ENCODE data around the gene UNC13A.
A peak's percentile ranks its signal among the peaks of the same experiment; 100 is the strongest.

Gene UNC13A

DNA sequence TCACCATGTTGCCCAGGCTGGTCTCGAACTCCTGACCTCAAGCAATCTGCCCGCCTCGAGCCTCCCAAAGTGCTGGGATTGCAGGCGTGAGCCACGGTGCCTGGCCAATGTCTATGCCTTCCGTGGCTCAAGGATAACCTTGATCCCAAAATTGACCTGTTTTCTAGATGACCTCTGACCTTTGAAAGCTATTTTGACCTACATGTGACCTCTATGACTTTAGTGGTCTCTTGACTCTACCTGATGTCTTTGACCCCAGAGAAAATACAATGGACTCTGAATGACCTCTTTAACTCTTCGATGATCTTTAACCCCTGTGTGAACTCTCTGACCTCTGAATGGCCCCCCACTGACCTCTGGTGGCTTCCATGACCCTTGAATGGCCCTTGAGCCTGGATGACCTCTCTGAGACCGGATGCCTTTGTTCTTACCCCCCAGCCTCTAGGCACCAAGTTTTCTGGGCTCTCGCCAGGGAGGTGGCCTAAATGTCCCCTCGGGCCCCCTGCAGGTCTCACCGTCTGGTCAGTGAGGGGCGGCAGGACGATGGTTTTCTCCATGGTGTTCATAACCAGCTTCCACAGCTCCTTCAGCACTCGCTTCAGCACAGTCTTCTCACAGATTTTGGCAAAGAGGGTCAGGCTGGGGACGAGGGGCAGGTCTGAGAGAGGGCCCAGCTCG lies 63.7 kb downstream of the UNC13A start:
- no peak for ATAC-seq

DNA sequence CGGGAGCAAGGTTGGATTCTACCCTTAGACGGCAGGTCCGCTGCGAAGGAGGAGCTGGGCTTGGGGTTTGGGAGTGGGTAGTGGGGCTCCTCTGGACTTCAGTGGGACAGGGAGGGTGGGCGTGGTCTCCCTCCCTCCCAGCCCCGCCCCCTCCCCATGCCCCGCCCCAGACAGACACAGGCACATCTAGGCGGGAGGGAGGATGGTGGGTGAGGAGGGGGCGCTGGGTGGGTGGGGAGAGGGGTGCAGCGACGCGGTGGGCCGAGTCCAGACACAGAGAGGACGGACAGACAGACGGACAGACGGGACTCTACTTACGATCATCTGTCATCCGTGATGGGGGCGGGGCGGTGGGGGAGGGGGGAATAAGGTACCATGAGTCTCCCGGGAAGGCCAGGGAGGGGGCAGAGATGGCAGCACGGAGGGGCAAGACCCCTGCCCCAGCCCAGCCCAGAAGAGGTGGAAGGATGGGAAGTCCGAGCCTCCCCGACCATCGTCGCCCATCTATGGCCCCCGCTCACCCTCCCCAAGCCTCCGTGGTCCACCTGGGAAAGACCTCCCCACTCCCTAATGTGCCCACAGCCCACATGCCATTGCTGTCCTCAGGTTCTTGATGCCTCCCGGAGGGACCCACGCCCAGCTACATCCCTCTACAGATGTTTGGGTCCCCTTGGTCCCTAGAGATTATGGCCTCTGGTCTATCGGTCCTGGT lies 64.8 kb downstream of the UNC13A start:
- no peak for ATAC-seq

DNA sequence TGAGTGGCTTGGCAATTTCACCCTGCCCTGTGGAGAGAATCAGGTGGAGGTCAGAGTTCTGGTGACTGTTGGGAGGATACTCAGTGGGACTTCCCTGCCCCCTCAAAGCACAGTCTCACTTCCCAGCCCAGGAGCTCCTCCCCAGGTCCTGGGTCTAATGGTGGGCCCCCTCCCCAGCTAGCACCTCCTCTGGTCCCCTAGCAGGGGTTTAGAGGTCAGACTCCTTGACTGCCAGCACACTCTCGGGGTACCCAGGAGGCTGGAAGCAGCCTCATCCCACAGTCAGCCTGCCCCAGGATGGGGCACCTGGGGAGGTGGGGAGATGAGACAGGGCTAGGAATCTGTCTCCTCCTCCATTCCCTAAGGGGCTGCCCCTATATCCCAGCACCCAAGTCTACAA lies 67.5 kb downstream of the UNC13A start:
- no peak for ATAC-seq

DNA sequence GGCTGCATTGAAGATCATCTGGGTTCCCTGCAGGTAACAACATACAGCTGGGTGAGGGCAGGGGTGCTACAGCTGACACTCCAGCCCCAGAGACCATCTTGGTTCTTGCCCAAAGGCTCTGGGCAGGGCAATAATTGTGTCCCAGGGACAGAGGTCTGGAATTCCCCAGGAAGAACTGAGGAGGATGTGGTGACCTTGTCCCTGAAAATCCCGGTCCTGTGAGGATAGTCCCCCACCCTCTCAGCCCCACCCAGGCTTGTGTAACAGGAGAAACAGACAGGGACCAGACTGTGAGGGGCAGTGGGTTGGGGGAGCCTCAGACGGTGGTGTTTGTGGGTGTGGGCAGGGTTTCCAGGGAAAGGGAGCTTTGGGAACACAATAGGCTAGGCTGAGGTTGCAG lies 69.2 kb downstream of the UNC13A start:
- no peak for ATAC-seq

DNA sequence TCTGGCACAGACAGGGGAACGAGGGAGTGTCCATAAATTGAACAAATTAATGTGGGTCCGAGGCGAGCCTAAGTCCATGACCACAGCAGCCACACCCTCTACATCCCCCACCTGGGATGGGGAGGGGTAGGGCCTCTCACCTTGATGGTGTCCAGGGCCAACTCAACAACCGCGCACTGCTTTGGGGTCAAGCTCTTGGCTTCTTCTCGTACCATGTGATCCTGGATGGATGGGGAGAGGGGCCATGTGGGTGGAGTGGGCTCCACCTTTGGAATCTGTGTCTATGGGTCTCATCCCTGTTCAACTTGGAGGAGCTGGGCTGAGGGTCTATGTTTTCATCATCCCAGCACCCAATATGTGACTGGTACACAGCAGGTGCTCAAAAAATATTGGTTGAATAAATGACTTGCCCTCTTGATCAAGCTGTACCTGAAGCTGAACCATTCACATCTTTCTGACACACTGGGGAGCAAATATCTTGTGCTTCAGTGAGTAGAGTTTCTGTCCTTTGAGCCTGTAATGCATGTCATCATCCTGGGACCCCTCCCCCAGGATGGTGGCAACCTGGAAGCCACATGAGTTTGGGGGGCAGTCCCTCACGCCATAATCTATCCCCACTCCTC lies 69.8 kb downstream of the UNC13A start:
- no peak for ATAC-seq

DNA sequence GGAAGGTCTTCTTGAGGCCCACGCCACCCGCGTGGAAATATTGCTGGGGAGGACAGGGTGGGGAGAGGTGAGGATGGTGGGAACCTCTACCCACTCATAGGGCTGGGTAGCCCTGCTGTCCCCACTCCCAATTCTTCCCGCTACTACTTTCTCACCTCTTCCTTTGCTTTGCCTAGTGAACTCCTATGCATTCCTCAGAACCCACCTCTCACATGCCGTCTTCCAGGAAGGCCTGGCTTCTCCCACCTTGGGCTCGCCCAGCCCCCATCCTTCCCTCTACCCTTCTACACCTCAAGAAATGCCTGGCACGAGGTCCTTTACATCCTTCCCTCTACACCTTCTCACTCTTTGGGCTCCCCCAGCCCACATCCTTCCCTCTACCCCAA lies 70.4 kb downstream of the UNC13A start:
- ATAC-seq: no peak

DNA sequence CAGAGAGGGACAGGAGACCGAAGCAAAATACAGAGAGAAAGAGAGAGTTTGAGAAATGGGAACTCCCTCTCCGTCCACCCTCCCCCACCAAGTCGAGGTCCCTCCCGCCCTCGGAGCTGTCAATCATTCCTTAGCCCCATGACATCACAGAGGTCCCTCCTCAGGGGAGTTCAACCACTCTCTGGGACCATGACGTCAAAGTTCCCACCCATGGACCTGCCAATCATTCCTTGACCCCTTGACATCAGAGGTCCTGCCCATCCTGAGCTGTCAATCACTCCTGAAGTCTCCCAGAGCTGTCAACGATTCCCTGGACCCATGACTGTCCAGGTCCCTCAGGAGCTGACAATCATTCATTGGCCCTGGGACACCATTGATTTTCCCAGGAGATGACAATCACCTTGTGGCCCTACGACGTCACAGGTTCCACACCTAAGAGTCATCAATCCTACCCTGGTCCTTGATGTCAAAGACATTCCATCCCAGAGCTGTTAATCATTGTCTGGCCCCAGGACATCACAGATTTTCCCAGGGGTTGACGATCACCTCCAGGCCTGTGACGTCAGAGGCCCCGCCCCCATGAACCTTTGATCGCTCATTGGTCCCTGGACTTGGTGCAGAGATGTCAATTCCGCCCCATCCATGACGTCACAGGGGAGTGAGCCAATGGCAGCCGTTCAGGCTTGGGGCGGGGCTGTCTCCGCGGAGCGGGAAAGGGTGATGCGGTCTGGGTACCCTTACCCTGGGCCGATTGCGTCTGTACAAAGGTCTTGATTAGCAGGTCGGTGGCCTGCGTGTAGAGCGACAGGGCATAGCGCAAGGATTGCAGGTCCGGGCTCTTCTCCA lies 71.0 kb downstream of the UNC13A start:
- no peak for ATAC-seq

DNA sequence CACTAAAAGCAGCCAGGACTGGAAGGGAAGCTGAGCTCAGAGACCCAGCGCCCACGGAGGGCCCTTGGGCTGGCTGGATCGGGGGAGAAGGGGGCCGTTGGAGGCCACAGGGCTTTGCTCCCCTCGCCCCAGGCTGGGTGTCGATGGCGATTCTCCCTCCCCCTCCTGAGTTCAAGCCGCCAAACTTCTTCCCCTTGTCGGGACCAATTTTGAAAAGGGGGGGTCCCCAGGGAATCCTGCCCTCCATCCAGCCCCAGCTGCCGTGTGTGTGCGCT lies 71.5 kb downstream of the UNC13A start:
- no peak for ATAC-seq

DNA sequence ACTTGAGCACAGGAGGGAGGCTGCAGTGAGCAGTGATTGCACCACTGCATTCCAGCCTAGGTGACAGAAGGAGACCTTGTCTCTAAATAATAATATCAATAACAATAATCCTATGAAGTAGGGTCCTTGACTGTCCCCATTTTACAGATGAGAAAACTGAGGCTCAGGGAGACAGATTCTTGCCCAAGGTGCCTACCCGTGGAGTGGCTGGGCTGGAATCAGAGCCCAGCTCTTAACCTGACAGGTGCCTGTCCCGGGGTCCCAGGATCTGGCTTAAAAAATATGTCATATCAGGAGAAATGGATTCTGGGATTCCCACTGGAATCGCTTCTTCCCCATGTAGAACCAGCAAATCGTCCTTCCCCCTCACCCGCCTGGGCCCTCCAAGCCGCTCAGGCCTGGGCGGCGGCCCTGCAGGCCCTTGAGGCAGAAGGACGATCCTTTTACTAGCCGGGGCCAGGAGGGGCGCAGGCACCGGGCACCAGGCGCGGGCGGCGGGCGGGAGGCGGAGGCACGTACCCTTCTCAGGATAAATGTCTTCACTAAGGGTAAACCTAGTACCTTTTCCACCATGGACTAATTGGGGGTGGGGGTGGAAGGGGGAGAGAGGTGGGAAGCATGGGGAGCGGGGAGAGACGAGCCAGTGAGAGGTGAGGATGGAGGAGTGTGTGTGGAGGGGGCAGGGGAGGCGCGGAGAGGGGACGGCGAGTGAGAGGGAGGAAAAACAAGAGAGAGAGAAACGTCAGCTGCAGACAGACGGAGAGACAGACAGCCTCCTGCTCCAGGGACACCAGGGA lies 72.1 kb downstream of the UNC13A start:
- no peak for ATAC-seq

DNA sequence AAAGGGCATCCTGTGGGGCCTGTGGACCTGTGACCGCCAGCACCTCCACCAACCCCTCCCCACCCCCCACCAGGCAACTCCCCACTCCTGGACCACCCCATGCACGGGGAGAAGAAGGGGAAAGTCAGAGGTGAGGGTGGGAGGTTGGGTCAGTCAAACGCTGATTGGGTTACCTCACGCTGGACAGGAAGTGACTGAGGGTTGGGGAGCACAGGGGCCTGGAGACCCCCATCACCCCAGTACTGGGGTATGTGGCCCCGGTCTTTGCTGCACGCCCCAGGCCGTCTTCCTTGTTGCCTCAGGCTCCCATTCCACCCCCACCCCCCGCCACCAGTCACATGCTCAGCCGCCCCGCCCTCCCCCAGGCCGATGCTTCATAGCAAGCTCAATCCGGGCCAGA lies 73.7 kb downstream of the UNC13A start:
- no peak for ATAC-seq

DNA sequence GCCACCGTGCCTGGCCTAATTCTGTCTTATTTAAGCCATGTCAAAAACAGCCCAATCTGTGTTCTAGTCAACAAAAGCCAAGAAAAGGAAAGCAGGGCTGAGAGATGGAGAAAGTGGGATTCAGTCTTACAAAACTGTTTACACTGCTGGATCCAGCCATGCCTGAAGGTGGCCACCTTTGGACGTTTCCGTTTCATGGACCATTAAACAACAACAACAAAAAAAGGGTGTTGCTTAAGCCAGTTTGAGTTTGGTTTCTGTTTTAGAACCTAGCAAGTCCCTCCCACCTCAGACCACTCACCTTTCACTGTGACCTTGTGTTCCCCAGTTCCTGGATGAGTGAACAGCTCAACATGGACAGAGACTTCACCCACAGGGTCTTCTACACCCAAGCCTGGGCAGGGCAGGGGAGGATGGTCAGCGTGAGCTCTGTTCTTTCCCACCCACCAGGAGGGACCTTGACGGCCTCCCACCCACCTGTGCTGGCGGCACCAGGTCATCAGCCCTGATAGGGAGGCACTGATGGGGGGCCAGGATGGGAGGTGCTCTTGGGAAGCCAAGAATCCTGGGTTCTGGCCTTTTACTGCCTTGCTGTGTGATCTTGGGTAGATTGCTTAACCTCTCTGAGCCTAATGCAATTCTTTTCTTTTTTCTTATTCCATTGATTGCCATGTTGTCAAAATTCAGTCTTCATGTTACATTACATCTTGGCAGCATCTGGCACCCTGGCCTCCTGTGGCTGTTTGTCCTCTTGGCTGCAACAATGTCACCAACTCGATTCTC lies 76.5 kb downstream of the UNC13A start:
- ATAC-seq: no peak

DNA sequence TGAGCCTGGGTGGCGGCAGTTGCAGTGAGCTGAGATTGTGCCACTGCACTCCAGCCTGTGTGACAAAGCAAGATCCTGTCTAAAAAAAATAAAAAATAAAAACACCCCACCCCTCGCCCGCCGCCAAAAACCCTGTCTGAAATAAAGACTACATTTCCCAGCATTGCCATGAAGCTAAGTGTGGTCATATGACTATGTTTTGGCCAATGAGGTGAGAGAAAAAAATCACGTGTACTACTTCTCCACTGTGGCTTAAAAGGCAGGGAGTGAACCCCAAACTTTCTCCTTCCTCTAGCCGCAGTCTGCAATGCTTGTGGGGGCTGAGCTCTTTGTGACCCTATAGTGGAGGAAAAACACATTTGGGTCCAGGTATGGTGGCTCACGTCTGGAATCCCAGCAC lies 77.8 kb downstream of the UNC13A start:
- ATAC-seq: no peak

DNA sequence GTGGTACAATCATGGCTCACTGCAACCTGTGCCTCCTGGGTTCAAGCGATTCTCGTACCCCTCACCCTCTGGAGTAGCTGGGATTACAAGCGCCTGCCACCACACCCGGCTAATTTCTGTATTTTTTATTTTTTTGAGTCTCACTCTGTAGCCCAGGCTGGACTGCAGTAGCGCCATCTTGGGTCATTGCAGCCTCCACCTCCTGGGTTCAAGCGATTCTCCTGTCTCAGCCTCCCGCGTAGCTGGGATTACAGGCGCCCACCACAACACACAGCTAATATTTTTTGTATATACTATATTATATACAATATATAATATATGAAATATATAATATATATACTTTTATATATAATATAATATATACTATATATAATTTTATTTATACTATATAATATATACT lies 80.2 kb downstream of the UNC13A start:
- ATAC-seq: no peak

DNA sequence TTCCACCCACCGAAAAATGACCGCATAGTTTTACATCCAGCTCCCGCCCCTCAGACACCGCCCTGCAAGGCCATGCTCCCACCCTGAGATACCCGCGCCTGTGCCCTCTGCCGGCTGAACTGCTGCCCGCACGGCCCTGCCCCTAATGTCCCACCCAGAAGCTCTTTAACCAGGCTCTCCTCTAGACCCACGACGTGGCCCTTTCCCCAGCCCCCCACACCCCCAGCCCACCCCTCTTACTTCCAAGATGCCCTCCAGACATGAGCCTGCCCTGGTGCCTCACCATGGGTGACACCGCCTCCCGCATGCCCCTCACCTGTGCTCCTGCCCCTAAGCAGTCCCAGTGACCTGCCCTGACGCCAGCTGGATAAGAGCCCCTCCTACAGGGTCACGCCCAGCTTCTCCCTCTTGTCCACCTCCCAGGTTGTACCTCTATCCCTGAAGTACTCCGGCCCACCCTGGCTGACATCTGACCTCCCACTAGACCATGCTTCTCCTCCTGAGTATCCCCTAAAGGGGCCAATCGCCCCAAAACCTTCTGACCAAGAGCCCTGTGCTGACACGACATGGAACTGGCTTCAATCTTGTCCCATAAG lies 81.5 kb downstream of the UNC13A start:
- peak; percentile 32 to 39 for ATAC-seq

DNA sequence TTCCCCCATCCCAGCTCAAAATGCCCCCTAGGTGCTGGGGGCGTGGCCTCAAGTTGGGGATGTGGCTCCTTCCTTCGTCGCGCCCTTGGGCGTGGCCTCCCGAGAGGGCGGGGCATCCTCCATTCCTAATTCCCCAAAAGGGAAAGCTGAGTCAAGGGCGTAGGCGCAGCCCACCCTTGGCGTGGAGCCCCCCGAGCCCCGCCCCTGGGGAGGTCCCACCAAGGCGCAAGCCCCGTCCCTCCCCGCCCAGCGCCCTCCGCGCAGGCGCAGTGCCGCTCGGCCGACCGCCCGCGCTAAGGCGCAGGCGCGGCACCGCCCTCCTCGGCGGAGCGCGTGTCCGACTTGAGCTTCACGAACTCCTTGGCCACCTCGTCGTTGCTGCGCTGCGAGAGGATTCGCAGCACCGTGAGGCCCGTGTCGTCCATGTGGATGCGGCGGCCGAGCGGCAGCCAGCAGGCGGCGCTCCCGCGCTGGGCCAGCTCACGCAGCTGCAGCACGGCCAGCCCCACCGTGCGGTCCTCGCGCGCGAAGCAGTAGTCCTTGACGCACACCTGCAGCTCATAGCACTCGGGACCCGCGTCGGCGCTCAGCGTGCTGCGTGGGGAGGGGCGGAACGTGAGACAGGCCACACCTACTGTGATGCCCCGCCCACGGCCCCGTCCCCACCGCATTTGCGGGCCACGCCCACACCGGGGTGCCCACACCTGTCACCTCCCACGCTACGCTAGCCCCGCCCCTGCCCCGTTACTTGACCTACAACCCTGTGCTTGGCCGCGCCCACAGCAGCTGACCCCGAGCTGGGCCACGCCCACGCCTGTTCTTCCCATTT lies 82.2 kb downstream of the UNC13A start:
- peak; percentile 90 to 92 for ATAC-seq

DNA sequence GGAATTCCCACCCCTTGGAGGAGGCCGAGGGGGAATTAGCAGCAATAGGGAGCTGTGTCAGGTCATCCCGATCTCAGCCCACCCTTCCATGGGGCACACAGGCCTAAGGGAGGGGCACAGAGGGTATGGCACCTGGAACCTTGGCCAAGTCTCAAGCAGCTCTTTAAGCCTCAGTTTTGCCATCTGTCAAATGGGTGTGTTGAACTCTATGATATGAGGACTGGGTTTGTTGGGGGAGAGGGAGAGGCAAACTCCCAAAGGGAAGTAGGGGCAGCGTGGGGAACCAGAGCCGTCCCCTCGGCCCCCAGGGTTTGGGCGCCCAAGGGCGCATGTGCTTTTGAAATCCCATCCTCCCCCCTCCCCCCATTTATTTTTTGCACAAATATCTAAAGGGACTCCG lies 83.0 kb downstream of the UNC13A start:
- no peak for ATAC-seq

DNA sequence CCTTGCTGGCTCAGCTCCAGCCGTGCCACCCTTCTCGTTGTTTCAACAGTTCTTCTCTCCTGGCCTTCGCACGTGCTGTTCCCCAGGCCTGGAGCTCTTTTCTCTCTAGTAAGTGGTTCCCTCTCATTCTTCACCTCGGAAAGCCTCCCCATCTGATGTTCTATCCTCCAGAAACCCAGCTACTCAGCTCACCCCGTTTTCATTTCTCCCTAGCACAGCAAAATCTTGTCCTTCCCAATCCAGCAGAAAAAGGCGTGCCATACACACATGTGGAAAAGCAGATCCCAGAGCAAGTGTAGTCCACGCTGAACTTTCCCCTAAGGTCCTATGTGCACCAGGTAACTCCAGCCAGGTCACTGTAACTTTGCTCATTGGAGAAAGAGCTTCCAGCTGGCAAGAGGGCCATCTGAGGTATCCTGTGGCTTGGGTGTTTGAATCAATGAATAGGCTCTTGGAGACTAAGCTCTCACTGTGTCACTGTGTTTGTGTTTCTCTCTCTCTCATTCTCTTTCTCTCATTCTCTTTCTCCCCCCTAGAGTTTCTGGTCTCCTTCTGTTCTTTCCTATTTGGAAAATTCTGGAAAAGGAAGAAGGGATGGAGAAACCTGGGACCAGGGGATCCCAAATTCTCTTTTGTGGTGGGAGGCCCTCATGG lies 83.7 kb downstream of the UNC13A start:
- ATAC-seq: no peak

DNA sequence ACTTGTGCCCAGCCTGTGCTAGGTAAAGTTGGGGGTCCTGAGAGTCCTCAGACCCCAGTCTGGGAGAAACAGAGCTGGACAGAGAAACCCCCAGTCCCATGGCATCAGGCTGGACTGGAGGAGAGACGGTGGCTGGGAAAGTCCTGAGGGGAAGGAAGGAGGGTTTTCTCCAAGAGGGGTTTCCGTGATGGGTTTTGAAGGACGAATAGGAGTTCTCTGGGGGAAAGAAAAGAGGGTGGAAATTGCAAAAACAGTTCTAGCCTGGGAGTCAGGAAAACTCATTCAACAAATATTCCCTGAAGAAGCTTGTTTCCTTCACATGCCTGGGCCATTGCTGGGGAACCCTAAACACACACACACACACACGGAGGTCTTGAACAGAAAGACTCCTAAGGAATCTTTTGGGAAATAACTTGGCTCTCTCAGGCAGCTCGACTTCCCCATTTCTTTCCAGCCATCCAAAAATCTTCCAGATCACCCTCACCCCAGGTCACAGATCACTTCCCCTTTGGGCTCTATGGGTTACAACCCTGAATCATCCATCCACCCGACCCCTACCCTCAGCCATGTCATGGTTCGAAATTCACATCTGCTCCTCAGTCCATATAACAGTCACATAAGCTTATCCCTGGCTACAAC lies 85.2 kb downstream of the UNC13A start:
- no peak for ATAC-seq

DNA sequence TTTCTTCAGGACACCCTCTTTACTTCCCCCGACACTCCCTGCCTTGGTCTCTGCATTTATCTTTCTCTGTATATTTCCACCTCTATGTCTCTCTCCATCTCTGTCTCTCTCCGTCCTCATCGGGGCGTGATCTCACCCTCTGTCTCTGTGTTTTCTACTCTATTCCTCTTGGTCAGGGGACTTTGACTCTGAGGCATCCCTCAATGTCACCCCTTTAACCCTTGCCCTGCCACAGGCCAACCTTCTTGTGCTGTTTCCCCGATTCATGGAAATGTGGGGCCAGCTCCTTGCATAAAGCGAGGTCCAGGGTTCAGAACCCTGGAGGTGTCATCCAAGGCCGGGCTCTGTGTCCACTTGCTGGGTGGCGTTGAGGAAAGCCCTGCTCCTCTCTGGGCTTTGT lies 85.9 kb downstream of the UNC13A start:
- no peak for ATAC-seq

DNA sequence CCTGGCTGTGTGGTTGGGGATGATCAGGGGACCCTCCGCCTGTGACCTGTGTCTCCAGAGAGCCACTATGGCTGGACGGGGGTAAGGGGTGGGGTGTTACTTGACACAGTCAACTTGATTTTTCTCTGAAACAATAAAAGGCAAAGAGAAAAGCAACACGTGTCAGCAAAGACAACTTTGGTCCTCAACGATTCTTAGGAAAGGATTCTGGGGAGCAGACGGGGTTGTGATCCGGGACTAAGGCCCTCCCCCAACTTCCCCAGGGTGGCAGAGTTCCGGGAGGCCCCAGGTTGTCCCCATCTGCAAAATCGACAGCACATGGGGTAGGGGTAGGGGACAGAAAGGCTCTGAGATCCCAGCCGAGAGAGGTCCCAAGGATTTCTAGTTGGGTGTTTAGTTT lies 86.5 kb downstream of the UNC13A start:
- no peak for ATAC-seq
